Subcutaneous adipose tissue (tissue), 4 donors: ENCODE measurements around the gene SEPTIN10. TPM values are rescaled to one million over a fixed set of nuclear protein-coding genes. Genes with fewer than 3 reads are reported as not detected.

Experiments used
- total RNA-seq, 4 donors: library from RNA; depleted of rRNA; stranded (reverse); fragments of >200 nt; gene quantifications; one replicate each; pipeline ENCODE4 v1.1.0, GENCODE V29; 2016
- TF ChIP-seq, protein P1 (sequence below): fragments of 450-650 bp; IDR thresholded peaks from one replicate; pipeline ENCODE4 v1.5.1; 2016; ENCODE audit warnings: low read depth, mild to moderate bottlenecking, control low read depth, antibody characterized with exemption, moderate library complexity

Gene SEPTIN10
- total RNA-seq, 4 donors from 2014 or later = 106 to 124 (median 107) TPM

DNA sequence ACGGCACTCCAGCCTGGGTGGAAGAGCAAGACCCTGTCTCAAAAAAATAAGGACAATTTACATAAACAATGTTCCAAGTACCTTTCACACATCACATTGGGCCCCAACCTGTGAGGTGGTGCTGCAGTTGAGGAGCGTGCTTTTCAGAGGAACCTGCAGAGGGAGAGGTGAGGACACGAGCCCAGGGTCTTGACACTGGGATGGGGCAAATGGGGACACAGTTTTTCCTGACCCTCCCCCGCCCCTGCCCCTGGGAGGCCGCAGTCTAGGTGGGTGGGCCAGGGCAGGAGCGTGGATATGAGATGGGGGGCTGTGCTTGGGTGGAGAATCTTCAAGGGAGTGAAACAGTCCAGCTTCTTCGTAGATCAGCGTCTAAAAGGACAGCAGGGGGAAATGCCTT lies 112.9 kb downstream of the SEPTIN10 start:
- TF ChIP-seq, protein P1, sequence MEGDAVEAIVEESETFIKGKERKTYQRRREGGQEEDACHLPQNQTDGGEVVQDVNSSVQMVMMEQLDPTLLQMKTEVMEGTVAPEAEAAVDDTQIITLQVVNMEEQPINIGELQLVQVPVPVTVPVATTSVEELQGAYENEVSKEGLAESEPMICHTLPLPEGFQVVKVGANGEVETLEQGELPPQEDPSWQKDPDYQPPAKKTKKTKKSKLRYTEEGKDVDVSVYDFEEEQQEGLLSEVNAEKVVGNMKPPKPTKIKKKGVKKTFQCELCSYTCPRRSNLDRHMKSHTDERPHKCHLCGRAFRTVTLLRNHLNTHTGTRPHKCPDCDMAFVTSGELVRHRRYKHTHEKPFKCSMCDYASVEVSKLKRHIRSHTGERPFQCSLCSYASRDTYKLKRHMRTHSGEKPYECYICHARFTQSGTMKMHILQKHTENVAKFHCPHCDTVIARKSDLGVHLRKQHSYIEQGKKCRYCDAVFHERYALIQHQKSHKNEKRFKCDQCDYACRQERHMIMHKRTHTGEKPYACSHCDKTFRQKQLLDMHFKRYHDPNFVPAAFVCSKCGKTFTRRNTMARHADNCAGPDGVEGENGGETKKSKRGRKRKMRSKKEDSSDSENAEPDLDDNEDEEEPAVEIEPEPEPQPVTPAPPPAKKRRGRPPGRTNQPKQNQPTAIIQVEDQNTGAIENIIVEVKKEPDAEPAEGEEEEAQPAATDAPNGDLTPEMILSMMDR = no peak

DNA sequence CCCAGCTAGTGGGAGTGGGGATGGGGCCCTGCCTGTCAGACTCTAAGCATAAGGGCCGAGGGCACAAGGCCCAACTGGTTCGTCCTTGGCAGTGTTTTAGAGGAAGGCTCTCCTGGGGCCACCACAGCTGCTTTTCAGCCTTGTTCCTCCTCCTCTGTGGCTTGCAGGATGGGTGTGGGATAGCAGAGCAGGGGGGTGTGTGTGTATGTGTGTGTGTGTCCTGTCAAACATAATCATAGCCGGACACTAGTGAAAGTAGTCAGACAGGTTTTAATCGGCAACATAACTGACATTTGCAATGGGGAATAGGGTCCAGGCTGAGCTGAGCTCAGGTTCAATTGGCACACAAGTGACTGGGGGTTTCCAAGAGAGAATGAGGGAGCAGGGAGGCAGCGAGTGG lies 114.2 kb downstream of the SEPTIN10 start:
- TF ChIP-seq, protein P1 = no peak

DNA sequence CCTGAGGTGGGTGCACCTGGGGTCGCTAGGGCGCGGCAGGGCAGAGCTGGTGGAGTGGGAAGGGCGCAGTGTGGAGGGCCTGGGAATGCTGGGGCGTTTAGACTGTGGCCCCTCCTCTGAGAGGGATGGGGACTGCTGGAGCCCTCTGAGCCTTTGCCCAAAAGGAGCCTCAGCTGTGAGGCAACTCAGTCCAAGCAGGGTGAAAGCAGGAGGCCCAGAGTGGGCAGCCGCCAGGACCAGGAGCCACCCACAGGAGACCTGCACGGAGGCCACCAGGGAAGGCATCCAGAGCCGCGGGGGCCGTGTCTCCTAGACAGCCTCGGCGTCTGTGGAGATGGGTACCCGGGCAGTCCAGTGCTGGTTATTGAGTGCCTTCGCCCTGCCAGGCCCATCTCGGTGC lies 114.9 kb downstream of the SEPTIN10 start:
- TF ChIP-seq, protein P1 = no peak

DNA sequence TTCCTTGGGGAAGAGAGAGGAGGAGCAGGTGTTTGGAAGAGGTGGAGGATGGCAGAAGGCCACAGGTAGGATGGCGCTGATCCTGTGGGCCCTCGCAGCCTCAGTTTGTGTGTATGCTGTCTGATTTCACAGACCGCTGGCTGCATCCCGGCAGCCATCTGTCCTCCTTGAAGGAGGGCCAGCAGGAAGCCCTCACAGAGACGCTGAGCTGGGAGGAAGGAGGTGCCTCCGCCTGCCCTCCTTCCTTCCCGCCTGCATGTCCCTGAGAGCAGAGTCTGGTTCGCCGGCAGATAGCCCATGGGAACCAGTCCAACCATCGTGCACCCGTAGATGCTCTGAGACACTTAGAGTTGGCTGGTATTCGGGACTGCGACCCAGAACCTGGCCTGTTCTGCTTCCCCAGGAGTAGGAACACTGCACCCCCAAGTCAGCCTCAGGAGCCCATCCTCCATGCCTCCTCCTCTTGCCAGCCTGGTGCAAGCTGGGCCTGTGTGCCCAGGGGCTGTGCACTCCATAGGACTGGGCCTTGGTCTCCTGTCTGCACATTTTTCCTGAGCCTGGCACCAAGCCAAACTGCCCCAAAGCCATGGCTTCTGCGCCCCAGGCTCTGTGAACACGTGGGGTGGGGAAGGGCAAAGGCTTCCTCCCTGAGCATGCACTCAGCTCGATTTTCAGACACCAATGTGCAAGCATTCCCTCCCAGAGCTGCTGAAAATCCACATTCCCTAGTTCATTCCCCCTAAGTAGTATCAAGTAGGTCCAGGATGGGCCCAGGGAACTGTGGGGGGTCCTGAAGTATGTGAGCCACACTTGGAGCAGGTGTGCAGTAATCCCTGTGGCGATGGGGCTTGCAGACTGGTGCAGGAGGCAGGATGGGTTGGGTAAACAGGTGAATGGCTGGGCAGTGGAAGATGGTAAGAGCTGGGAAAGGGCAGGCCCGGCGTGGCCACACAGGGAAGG lies 115.6 kb downstream of the SEPTIN10 start:
- TF ChIP-seq, protein P1 = no peak

DNA sequence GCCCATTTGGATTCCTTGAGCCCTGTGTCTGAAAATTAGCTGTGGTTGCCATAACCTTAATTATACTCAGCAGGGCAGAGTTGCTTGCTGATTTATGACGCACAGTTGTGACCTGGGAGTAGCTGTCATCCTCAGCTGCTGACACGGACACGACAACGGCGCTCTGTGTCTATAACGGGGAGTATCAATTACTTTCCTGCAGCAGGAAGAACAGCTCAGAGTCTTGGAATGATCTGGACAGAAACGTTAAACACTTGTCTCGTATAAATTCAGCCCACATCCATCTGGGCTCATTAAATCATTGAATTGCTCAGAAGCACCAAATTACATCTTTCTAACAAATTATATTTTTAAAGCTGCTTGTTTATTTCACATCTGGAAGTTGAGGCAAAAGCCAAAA lies 116.3 kb downstream of the SEPTIN10 start:
- TF ChIP-seq, protein P1 = no peak

DNA sequence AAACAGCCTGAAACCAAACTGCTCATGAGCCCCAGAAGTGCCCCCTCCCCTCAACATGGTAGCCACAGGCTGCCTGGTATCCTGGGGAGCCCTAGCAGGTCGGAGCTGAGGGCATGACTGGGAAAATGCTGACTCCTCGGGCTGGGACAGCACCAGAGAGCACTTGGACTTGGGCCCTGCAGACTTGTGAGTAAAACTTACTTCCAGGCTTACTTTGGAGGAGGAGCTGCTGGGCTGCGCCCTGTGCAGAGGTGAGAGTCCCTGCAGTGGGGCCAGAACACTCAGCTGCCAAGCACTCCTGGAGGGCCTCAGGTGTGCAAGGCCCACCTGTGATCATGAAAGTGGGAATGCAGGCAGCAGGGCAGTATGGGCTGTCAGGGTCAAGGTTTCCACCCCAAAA lies 119.4 kb downstream of the SEPTIN10 start:
- TF ChIP-seq, protein P1 = no peak

DNA sequence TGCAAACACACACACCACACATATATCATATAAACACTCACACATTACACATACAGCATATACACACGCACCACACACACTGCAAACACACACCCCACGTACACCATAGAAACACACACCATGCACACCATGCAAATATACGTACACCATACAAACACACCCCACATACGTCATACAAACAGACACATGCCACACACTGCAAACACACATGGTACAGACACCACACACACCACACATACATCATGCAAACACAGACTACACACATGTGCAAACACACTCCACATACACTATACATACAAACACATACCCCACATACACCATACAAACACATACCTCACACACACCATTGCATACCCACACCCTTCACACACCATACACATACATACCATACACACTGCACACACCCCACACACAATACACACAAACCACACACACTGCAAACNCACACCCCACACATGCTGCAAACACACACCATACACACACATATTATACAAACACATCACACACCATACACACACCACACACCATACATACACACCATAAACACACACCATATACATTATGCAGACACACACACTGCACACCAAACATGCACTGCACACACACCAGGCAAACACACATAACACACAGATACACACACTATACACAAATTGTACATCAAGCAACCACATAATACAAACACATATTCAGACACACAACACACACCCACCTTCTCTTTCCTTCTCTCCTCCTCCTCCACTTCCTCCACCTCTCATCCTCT lies 120.4 kb downstream of the SEPTIN10 start:
- TF ChIP-seq, protein P1 = no peak
